MG63 (cell line): ENCODE results near the gene MAT1A. TPM values are rescaled to one million over a fixed set of nuclear protein-coding genes. Genes with fewer than 3 reads are reported as not detected.
"Not testable (repeated sequence)": the region's sequence is repeated elsewhere in the genome, so short reads cannot be mapped to it uniquely, and the experiment has no call there.

ENCODE experiments used
- DNase-seq: peaks from one replicate; pipeline ENCODE4 v3.0.0-alpha.2; 2020
- H3K27me3 ChIP-seq: fragments of 250-450 bp; sonication (Bioruptor Pico); 2 replicates; pipeline ENCODE4 v1.5.1; 2020; ENCODE audit warnings: mild to moderate bottlenecking, moderate library complexity
- H3K36me3 ChIP-seq: fragments of 250-450 bp; sonication (Bioruptor Pico); 2 replicates; pipeline ENCODE4 v1.5.1; 2020; ENCODE audit warnings: mild to moderate bottlenecking, moderate library complexity
- H3K4me3 ChIP-seq: fragments of 250-450 bp; sonication (Bioruptor Pico); 2 replicates; pipeline ENCODE4 v1.5.1; 2020; ENCODE audit warnings: mild to moderate bottlenecking, moderate library complexity
- H3K9me3 ChIP-seq: fragments of 250-450 bp; sonication (Bioruptor Pico); 2 replicates; pipeline ENCODE4 v1.5.1; 2020; ENCODE audit warnings: mild to moderate bottlenecking, moderate library complexity
- total RNA-seq: library from RNA; depleted of rRNA; stranded (reverse); fragments of >200 nt; shearing (Covaris generic); gene quantifications from 2 replicates; pipeline ENCODE4 v1.2.3, GENCODE V29; 2014; ENCODE audit warnings: low replicate concordance

MAT1A gene
- total RNA-seq, 1 experiment from 2014 or later, result not detected

DNA sequence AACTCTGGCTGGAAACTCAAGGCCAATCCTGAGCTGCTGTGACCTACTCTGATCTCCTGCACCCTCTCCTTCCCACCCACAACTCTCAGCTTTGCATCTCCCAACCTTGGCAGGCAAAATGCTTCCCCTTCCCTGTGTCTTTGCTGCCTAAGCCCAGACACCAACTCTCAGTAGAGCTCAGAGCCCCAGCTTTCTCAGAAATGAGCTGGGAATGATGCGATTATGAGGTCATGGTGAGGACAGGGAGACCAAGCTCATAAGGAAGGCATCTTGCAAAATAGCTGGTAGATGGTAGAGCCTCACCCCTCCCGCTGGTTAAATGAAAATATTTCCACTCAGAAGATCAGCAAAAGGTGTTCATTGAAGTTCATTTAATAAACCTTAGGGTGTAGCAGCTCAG lies 34.7 kb downstream of the MAT1A start:
- H3K4me3 ChIP-seq, H3K36me3 ChIP-seq, DNase-seq, H3K9me3 ChIP-seq, H3K27me3 ChIP-seq: not testable (repeated sequence)

DNA sequence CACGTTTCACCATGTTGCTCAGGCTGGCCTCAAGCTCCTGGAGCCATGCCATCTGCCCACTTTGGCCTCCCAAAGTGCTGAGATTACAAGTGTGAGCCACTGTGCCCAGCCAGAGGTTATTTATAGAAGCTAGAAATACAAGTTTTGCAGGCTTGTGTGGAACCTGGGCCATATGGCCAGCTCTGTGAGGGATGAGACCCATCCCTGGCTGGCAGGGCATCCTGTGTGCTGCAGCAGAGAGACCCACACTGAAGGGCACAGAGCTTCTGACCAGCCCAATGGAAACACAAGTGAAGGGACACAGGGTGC lies 35.5 kb downstream of the MAT1A start:
- not testable (repeated sequence) for H3K4me3 ChIP-seq, H3K27me3 ChIP-seq, H3K36me3 ChIP-seq, H3K9me3 ChIP-seq, DNase-seq

DNA sequence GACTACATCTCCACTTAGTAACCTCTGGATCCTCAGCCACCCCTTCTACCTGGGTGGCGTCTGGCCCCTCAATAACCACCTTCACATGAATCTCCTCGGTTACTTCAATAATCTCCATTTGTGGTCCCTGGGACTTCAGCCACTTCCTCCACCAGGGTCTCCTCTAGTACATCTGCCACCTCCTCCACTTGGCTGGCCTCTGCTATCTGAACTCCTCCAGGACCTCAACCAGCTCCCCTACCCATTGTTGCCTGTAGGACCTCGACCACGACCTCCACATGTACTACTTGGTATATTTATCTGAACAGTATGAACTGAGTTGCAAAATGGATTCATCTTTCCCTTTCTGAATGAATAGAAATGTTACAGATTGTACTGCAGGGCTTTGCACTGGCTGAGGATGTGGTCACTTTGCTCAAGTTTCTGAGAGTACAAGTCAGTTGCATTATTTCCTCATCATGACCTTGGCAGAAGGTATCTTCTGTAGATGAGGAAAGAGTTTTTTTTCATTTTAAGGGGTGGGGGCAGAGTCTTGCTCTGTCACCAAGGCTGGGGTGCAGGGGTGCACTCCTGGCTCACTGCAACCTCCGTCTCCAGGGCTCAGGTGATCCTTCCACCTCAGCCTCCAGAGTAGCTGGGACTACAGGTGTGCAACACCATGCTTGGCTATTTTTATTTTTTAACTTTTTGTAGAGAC lies 36.0 kb downstream of the MAT1A start:
- no peak overlapping the region for H3K4me3 ChIP-seq
- no peaks in the 10 kb centered on the region for H3K36me3 ChIP-seq
- DNase-seq, result no peak
- H3K9me3 ChIP-seq, result no peaks in the 10 kb centered on the region
- H3K27me3 ChIP-seq, result no peaks in the 10 kb centered on the region

DNA sequence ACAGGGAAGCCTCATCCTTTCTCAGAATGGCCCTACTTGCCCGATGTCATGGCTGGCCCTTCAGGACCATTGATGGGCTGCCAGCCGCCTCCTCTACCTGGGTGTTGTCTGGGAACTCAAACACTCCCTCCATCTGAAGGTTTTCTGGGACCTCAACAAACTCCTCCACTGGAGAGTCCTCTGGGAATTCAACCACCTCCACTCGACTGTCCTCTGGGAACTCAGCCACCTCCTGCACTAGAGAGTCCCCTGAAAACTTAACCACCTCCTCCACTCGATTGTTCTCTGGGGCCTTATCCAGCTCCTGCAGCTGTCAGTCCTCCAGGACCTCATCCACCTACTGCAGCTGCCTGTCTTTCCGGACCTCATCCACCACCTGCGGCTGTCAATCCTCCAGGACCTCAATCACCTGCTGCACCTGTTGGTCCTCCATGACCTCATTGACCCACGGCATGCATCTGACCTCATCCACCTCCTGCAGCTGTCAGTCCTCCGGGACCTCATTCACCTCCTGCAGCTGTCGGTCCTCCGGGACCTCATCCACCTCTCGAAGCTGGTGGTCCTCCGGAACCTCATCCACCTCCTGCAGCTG lies 37.1 kb downstream of the MAT1A start:
- H3K36me3 ChIP-seq, result no peaks in the 10 kb centered on the region

DNA sequence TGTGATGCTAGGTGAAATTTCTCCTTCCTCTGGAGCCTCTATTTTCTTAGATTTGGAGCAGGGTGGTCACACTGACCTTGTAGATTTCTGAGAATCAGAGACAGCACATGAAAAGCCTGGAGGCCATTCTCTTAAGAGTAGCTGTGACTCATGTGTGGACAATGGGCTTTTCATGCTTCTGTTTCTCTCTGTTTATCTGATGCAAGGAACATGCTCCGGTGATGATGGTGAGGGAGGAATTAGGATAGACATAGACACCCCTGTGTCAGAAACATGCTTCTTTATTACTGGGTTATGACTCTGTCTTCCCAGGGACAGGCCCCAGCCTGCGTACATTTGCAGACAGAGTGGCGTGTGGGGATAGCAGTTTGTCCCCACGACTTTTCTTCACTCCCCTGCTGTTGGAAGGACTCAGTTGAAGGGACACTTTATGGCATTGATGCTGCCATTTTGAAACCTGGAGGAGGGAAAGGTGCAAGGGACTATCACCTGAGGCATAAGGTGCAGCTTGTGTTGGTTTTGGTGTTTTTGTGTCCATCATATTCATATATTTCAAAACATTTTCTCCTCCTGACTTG lies 37.7 kb downstream of the MAT1A start:
- not testable (repeated sequence) for H3K27me3 ChIP-seq, H3K9me3 ChIP-seq, DNase-seq, H3K4me3 ChIP-seq, H3K36me3 ChIP-seq

More for the DNA sequence above, 37.1 kb downstream of the MAT1A start:
- H3K9me3 ChIP-seq, result no peaks in the 10 kb centered on the region
- H3K27me3 ChIP-seq, result no peaks in the 10 kb centered on the region
- no peak overlapping the region for H3K4me3 ChIP-seq
- no peak for DNase-seq

DNA sequence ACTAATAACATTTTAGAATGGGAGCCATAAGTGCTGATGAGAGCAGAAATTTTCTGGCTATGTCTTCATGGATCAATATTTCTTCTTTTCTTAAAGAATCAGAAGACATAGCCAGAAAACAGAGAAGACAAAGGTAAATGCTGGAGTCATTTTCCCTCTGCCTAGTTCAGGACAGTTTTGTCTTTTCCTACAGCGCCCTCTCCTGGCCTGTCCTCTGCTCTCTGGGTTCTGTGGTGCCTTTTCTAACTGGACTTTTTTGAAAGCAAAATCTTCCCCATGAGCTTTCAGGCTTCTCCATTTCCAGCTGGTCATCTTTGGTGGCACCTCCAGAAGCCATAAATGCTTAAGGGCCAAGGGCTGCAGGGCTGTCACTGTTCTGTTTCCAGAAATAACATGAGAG lies 39.1 kb downstream of the MAT1A start:
- DNase-seq, H3K4me3 ChIP-seq, H3K27me3 ChIP-seq, H3K9me3 ChIP-seq, H3K36me3 ChIP-seq: not testable (repeated sequence)

DNA sequence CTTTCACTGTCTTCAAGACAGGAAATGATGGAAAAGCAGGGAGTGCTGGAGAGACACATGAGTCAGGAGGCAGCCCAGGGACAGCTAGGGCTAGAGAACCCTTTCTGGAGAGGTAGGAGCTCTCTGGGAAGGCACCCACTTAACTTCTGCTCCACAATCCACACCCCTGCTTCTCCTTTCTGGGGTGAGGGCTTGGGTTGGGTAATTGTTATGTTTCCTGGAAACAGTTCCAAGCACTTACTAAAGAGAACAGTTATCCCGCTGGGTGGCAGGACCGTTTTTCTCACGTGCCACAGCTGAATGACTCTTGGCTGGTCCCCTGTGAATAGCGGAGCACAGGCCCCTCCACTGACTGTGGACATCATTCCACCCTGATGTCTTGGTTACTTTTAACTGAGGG lies 39.6 kb downstream of the MAT1A start:
- DNase-seq, result not testable (repeated sequence)

DNA sequence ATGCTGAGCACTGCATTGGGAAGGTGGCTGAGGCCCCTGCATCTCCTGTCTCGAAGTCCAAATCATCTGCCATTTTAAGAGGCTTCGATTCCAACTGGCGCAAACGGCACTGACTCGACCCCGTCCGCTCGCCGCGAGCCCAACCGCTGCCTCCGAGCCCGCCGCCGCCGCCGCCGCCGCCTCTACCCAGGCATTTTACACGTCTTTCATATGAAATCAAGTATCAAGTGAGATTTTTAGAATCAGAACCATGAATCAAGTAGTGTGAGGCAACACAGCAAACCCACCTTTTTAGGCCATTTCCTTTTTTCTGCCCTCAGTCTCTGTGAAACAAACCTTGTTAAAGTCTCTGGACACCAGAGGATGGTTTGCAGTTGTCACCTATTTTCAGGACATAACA lies 41.8 kb downstream of the MAT1A start:
- not testable (repeated sequence) for DNase-seq, H3K4me3 ChIP-seq, H3K9me3 ChIP-seq, H3K27me3 ChIP-seq, H3K36me3 ChIP-seq

More for the DNA sequence above, 39.6 kb downstream of the MAT1A start:
- H3K27me3 ChIP-seq, H3K36me3 ChIP-seq, H3K9me3 ChIP-seq, H3K4me3 ChIP-seq: not testable (repeated sequence)

DNA sequence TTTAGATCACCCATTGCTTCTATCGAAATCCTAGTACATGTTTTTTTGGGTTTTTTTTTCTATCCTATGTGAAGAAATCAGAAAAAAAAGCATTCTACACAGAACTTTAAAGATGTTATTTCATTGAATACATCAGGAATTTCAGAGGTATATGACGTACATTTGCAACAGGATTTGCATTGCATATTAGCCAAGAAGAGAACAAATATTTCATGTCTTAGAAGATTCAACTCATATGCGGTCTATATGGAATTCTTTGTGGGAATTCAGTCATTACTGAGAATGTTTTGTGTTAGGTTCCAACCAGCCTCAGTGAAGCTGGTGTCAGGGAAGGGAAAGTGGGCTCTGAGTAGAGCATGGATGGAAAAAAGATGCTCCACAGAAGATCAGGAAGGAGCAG lies 45.1 kb downstream of the MAT1A start:
- H3K27me3 ChIP-seq, H3K4me3 ChIP-seq, DNase-seq, H3K36me3 ChIP-seq, H3K9me3 ChIP-seq: not testable (repeated sequence)

DNA sequence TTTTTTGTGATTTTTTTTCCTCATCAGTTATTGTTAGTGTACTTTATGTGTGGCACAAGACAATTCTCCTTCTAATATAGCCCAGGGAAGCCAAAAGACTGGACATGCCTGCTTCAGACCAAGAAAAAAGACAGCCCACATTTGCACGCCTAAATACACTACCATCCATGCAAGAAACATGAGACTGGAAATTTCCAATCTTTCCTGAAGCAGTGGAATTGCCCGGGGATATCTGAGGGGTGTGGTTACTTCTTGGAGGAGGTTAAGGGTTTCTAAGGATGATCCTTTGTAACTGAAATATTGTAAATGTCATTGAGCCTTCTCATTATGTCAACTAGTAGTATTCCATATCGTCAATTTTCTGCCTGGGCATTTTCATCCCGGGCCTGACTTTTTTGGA lies 47.1 kb downstream of the MAT1A start:
- H3K36me3 ChIP-seq, DNase-seq, H3K4me3 ChIP-seq, H3K27me3 ChIP-seq, H3K9me3 ChIP-seq: not testable (repeated sequence)

DNA sequence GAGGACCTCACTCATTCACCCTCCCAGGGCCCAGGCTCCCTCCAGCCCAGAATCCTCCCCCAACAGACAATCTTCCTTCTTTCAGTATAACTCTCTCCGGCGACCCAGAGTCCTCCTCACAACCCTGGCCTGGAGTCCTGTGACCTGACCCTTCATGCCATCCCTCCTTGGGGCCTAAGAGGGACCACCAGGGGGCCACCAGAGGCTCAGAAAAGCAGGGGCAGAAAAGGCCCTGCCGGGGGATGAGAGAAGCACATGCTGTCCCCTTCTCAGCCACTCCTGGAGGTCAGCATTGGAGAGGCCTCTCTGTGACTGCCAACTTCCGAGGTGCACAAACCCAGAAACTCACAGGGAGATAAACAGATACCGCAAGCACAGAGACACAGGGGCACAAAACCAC lies 53.0 kb downstream of the MAT1A start:
- H3K27me3 ChIP-seq, H3K4me3 ChIP-seq, H3K36me3 ChIP-seq, DNase-seq, H3K9me3 ChIP-seq: not testable (repeated sequence)

DNA sequence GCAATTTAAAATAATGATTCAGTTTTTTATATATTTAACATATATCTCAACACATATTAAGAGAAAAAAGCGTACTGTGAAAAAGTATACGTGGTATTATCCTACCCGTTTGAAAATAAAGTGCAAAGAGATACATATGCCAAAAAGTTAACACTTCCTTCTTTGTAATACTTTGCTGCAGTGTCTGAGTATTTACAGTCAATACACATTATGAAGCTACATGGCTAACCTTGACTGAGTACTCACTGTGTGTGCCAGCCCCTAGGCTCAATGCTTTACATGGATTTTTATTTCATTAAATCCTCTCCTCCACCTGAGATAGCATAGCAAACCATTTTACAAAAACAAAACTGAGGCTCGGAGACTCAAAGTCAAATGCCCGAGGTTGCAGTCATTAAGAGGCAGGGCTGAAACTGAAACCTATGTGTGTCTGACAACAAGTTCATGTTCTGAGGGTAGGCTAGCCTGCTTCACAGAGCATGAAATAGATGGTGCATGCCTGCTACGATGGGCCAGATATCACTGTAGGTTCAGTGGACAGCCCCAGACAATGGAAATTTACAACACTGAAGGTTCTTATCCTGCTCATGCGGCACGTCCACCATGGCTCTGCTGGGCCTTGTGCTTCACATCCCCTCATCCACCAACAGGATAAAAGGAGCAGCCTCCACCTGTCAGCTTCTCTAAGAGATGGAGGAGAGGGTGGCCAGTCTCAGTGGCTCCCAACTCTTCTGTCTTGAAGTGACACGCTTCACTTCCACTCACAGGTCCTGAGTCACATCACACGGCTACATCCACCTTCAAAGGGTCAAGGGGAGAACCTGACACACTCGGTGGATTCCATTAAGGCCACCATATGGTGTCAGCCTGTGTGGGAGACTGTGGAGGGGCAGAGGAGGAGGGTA lies 54.9 kb downstream of the MAT1A start:
- not testable (repeated sequence) for H3K9me3 ChIP-seq, DNase-seq

DNA sequence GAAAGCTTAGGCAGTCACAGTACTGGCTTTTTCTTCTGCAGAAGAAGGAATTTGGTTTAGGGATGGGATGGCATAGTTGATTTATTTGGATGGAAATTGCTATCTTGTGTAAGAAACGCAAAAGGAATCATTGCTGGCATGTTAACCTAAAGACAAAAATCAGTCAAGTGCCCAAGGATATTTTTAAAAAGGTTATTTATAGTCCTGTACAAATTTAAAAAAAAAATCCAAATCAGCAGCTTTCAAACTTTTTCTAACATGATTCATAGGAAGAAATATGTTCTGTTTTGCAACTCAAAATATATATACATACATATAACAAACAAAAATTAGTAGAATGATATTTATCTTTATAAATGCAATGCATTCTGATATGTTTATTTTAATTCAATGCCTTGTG lies 55.6 kb downstream of the MAT1A start:
- not testable (repeated sequence) for H3K4me3 ChIP-seq, DNase-seq, H3K9me3 ChIP-seq, H3K36me3 ChIP-seq, H3K27me3 ChIP-seq

More for the DNA sequence above, 54.9 kb downstream of the MAT1A start:
- H3K36me3 ChIP-seq, H3K4me3 ChIP-seq, H3K27me3 ChIP-seq: not testable (repeated sequence)

DNA sequence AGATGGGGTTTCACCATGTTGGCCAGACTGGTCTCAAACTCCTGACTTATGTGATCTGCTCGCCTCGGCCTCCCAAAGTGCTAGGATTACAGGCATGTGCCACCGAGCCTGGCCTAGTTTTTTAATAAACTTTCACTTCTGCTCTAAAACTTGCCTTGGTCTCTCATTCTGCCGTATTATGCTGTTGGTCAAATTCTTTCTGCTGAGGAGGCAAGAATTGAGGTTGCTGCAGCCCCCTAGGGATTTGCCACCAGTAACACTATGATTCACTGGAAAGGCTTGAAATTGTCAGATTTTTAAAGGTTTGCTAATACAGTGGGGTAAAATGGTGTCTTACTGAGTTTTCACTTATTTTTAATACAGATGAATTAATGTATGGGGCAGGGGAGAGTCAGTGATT lies 62.7 kb downstream of the MAT1A start:
- not testable (repeated sequence) for DNase-seq, H3K27me3 ChIP-seq, H3K9me3 ChIP-seq, H3K36me3 ChIP-seq, H3K4me3 ChIP-seq

DNA sequence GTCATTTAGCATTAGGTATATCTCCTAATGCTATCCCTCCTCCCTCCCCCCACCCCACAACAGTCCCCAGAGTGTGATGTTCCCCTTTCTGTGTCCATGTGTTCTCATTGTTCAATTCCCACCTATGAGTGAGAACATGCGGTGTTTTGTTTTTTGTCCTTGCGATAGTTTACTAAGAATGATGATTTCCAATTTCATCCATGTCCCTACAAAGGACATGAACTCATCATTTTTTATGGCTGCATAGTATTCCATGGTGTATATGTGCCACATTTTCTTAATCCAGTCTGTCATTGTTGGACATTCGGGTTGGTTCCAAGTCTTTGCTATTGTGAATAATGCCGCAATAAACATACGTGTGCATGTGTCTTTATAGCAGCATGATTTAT lies 66.4 kb downstream of the MAT1A start:
- H3K9me3 ChIP-seq, H3K4me3 ChIP-seq, DNase-seq, H3K36me3 ChIP-seq, H3K27me3 ChIP-seq: not testable (repeated sequence)
